Measurements from ENCODE around the gene SNTB2.

- TF ChIP-seq USF1 (IDR thresholded peaks at IDR 0.05) (no peak), NFIC (IDR thresholded peaks at IDR 0.05) (no peak), EP300 (IDR thresholded peaks at IDR 0.05; ENCODE audit: borderline replicate concordance) (no peak), TCF12 (IDR thresholded peaks at IDR 0.05; ENCODE audit: low read depth) (no peak), MAX (IDR thresholded peaks at IDR 0.05) (no peak), CEBPB (IDR thresholded peaks at IDR 0.05) (no peak), YY1 (IDR thresholded peaks at IDR 0.05; ENCODE audit: low read depth) (no peak), TAF1 (IDR thresholded peaks at IDR 0.05; ENCODE audit: low read depth) (no peak), CREB1 (IDR thresholded peaks at IDR 0.05; ENCODE audit: low read depth) (no peak), REST (IDR thresholded peaks at IDR 0.05; ENCODE audit: low read depth) (no peak)
Measured at GRCh38 chr16:69169607-69170352, 17.2 kb upstream of the SNTB2 start.

Data from Ishikawa (cell line).